PC-3 (cell line): Measurements from ENCODE around the gene FOXP1.

Source experiments
- EZH2 ChIP-seq: fragments of 300-600 bp; sonication (generic); IDR thresholded peaks from one replicate; pipeline ENCODE4 v1.6.1; 2017; ENCODE audit warnings: antibody characterized with exemption, mild to moderate bottlenecking, low read length; ENCODE audit not compliant: unreplicated experiment
- TF ChIP-seq, protein P1 (sequence below): fragments of 300-600 bp; sonication (generic); conservative IDR thresholded peaks from 2 replicates; pipeline ENCODE4 v1.5.1; 2017; ENCODE audit warnings: antibody characterized with exemption, low read depth, mild to moderate bottlenecking, low read length

DNA sequence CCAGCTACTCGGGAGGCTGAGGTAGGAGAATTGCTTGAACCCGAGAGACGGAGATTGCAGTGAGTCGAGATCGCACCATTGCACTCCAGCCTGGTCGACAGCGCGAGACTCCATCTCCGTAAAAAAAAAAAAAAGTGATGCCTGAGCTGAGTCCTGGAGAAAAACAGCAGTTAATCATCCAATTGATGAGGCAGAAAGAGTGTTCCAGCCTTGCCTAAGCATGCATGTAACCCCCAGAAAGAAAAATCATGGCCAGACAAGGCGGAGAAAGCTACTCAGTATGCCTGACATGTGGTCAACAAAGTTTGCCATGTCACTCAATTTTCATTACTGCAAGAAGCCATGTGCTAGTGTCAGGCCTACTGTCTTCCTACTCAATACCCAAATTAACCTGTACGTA, 678.0 kb downstream of the FOXP1 start:
- TF ChIP-seq, protein P1, sequence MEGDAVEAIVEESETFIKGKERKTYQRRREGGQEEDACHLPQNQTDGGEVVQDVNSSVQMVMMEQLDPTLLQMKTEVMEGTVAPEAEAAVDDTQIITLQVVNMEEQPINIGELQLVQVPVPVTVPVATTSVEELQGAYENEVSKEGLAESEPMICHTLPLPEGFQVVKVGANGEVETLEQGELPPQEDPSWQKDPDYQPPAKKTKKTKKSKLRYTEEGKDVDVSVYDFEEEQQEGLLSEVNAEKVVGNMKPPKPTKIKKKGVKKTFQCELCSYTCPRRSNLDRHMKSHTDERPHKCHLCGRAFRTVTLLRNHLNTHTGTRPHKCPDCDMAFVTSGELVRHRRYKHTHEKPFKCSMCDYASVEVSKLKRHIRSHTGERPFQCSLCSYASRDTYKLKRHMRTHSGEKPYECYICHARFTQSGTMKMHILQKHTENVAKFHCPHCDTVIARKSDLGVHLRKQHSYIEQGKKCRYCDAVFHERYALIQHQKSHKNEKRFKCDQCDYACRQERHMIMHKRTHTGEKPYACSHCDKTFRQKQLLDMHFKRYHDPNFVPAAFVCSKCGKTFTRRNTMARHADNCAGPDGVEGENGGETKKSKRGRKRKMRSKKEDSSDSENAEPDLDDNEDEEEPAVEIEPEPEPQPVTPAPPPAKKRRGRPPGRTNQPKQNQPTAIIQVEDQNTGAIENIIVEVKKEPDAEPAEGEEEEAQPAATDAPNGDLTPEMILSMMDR: no peak
- no peak for TF ChIP-seq EZH2
